Adrenal gland (tissue), 12 donors: Measurements from ENCODE around the gene C10orf120. TPM values are rescaled to one million over a fixed set of nuclear protein-coding genes. Genes with fewer than 3 reads are reported as not detected.

Source experiments
- DNase-seq, 7 donors: peaks; one replicate each; pipeline ENCODE4 v3.0.0-alpha.2; 2019 to 2020
- H3K27ac ChIP-seq, 5 donors: fragments of 200-600 bp; sonication (generic) in 4 of 5; 1 replicate in 3 of 5; 2 replicates in 2 of 5; pipeline versions ENCODE4 v1.5.1 to v1.8.0; 2016 to 2020; ENCODE audit warnings: mild to moderate bottlenecking in 1 of 5
- H3K27me3 ChIP-seq: fragments of 200-600 bp; 2 replicates; pipeline ENCODE4 v1.8.0; 2021
- H3K36me3 ChIP-seq, 2 donors: fragments of 200-600 bp; replicated peaks in 1 of 2; 1 replicate in 1 of 2; 2 replicates in 1 of 2; pipeline versions ENCODE4 v1.5.1 to v1.8.0; 2018 to 2022
- H3K4me1 ChIP-seq, 2 donors: fragments of 200-600 bp; replicated peaks in 1 of 2; 1 replicate in 1 of 2; 2 replicates in 1 of 2; pipeline versions ENCODE4 v1.5.1 to v1.8.0; 2018 to 2021
- H3K4me3 ChIP-seq, 4 donors: fragments of 200-600 bp; sonication (generic) in 3 of 4; one replicate each; pipeline ENCODE4 v1.5.1; 2016 to 2018
- H3K9me3 ChIP-seq, 3 donors: fragments of 200-600 bp; sonication (generic) in 1 of 3; replicated peaks in 1 of 3; 1 replicate in 2 of 3; 2 replicates in 1 of 3; pipeline versions ENCODE4 v1.5.1 to v1.8.0; 2016 to 2021
- CTCF ChIP-seq, 6 experiments: fragments of 450-650 bp in 4 of 6; fragments of 200-600 bp in 2 of 6; sonication (generic) in 1 of 6; IDR thresholded peaks; 1 replicate in 5 of 6; 2 replicates in 1 of 6; pipeline versions ENCODE4 v1.5.1 to v1.8.0; 2016 to 2021; ENCODE audit warnings: antibody characterized with exemption in 6 of 6, mild to moderate bottlenecking in 2 of 6, moderate library complexity in 1 of 6
- POLR2A ChIP-seq, 2 donors: fragments of 450-650 bp; IDR thresholded peaks; one replicate each; pipeline ENCODE4 v1.6.1; 2017; ENCODE audit warnings: antibody characterized with exemption in 2 of 2, mild to moderate bottlenecking in 2 of 2, moderate library complexity in 1 of 2
- WGBS, 4 donors: extraction: QIAGEN DNeasy Blood & Tissue Kit in 2 of 4; methylation state at CpG; one replicate each; pipeline versions ENCODE4 v1.1.5 to v1.1.7; 2013 to 2017; 5-methylcytosine and 5-hydroxymethylcytosine counted together
- intact Hi-C, 2 donors: fragments of 100-400 bp; cut with DNase I; formaldehyde crosslinking; loops; one replicate each; pipeline versions ENCODE4 v1.14.1 to v1.15.0; 2022 to 2023
- polyA plus RNA-seq, 3 donors: library from polyadenylated mRNA; stranded (reverse); fragments of 200-250 nt in 2 of 3; fragments of 350-450 nt in 1 of 3; fragmentation: Illumina TruSeq in 1 of 3; extraction: RNeasy Lipid Tissue Mini Kit (QIAGEN cat#74804) in 1 of 3; gene quantifications; one replicate each; pipeline ENCODE4 v1.2.3, GENCODE V29; 2013 to 2014
- total RNA-seq, 9 donors: library from RNA; depleted of rRNA in 4 of 9; stranded (reverse); fragments of >200 nt in 4 of 9; fragments of 120-200 nt in 1 of 9; fragmentation: NEBNext Ultra II Directional in 1 of 9; extraction: Animal tissue kit (Norgen Biotek cat#: 25700) in 1 of 9; gene quantifications; one replicate each; pipeline versions ENCODE4 v1.1.0 to v1.2.4, GENCODE V29; 2013 to 2023
- donor health status: healthy with polysubstance abuse.
- donor health status: Bipolar disorder and iron deficiency.
- donor health status: DM: yes; HTN: yes; CAD: no.
- donor health status: DM: no; HTN: no; CAD: no.
- donor health status: DM: no; HTN: no; CAD: no.
- donor health status: DM: yes; HTN: yes; CAD: no.

Gene C10orf120
- total and polyA plus RNA-seq, 12 donors, result not detected

GRCh38 chr10:122740640-122741039, 41.0 kb upstream of the C10orf120 start:
- no peak overlapping the region for H3K4me3 ChIP-seq
- H3K4me1 ChIP-seq, result no peaks in the 10 kb centered on the region
- no peaks in the 10 kb centered on the region for H3K36me3 ChIP-seq
- no peak overlapping the region for H3K27ac ChIP-seq
- WGBS, 4 donors, result 82 to 96% (median 83%) methylated on average over 2 of the region's 2 CpGs
- intact Hi-C loops, result no loop called here
- TF ChIP-seq CTCF (IDR thresholded peaks at IDR 0.05), result no peak
- no peak for TF ChIP-seq POLR2A (IDR thresholded peaks at IDR 0.05)
- no peak for DNase-seq
- no peaks in the 10 kb centered on the region for H3K9me3 ChIP-seq
- no peaks in the 10 kb centered on the region for H3K27me3 ChIP-seq

- 85 to 91% (median 90%) methylated on average over 2 of the region's 2 CpGs for WGBS, 4 donors
These were observed 38.4 kb upstream of the C10orf120 start for GRCh38 chr10:122738031-122738430.

GRCh38 chr10:122733931-122734665, 34.5 kb upstream of the C10orf120 start:
- no peak for DNase-seq
- no peak for TF ChIP-seq POLR2A (IDR thresholded peaks at IDR 0.05)
- TF ChIP-seq CTCF (IDR thresholded peaks at IDR 0.05), result no peak
- Histone ChIP-seq H3K4me3 (no peak overlapping the region), H3K9me3 (no peaks in the 10 kb centered on the region), H3K27ac (no peak overlapping the region), H3K36me3 (no peaks in the 10 kb centered on the region), H3K4me1 (no peaks in the 10 kb centered on the region), H3K27me3 (peaks cover 3% of the 10 kb centered on the region)
- intact Hi-C loops, result no loop called here
- WGBS, 4 donors, result 75 to 79% (median 77%) methylated on average over 13 of the region's 13 CpGs

More at GRCh38 chr10:122738031-122738430, 38.4 kb upstream of the C10orf120 start:
- no peaks in the 10 kb centered on the region for H3K36me3 ChIP-seq
- intact Hi-C loops, result no loop called here
- DNase-seq, result no peak
- no peak overlapping the region for H3K27ac ChIP-seq
- no peaks in the 10 kb centered on the region for H3K27me3 ChIP-seq
- H3K4me3 ChIP-seq, result no peak overlapping the region
- no peaks in the 10 kb centered on the region for H3K9me3 ChIP-seq
- H3K4me1 ChIP-seq, result no peaks in the 10 kb centered on the region
- TF ChIP-seq CTCF (IDR thresholded peaks at IDR 0.05) (no peak), POLR2A (IDR thresholded peaks at IDR 0.05) (no peak)

GRCh38 chr10:122733443-122733842, 33.8 kb upstream of the C10orf120 start:
- TF ChIP-seq POLR2A (IDR thresholded peaks at IDR 0.05) (no peak), CTCF (IDR thresholded peaks at IDR 0.05) (no peak)
- Histone ChIP-seq H3K27ac (no peak overlapping the region), H3K9me3 (no peaks in the 10 kb centered on the region), H3K4me3 (no peak overlapping the region), H3K27me3 (peaks cover 3% of the 10 kb centered on the region), H3K36me3 (no peaks in the 10 kb centered on the region), H3K4me1 (no peaks in the 10 kb centered on the region)
- 47 to 64% (median 58%) methylated on average over 2 of the region's 2 CpGs for WGBS, 4 donors
- intact Hi-C loops, result no loop called here
- DNase-seq, result no peak
